IMR-90 (cell line): ENCODE measurements around the gene POU2AF1. TPM values are rescaled to one million over a fixed set of nuclear protein-coding genes. Genes with fewer than 3 reads are reported as not detected.

Experiments used
- ATAC-seq: fragments of 200-7000 bp; cut with Tn5 transposase; 2 replicates; pipeline ENCODE4 v1.9.1; 2020; ENCODE audit warnings: low read depth, mild to moderate bottlenecking, moderate library complexity
- BruUV-seq: library from RNA; stranded (reverse); fragments of 400-500 nt; replicated peaks from 2 replicates; lab custom pipeline; 2021; lab: Mats Ljungman, UMichigan
- CTCF ChIA-PET: fragments of 300-600 bp; formaldehyde crosslinking; extraction: SDS; loops from one replicate; lab custom pipeline; 2021; ENCODE audit warnings: antibody characterized with exemption; lab: Yijun Ruan, JAX
- POLR2A ChIA-PET: fragments of 300-600 bp; sonication (Branson Sonifier 250); formaldehyde crosslinking; loops from one replicate; lab custom pipeline; 2022; ENCODE audit warnings: antibody characterized with exemption; ENCODE audit not compliant: unreplicated experiment; lab: Charles Lee
- DNase-seq: peaks from one replicate; pipeline ENCODE4 v3.0.0; 2013
- H2AFZ ChIP-seq: replicated peaks from 2 replicates; pipeline ENCODE3; 2013; ENCODE audit warnings: low read length, mild to moderate bottlenecking; ENCODE audit not compliant: poor library complexity
- H2AK5ac ChIP-seq: 2 replicates; pipeline ENCODE4 v1.6.1; 2013; ENCODE audit warnings: low read depth, low read length, inconsistent platforms
- H2AK9ac ChIP-seq: replicated peaks from 2 replicates; pipeline ENCODE3; 2013; ENCODE audit warnings: mild to moderate bottlenecking, low read depth, low read length, moderate library complexity; ENCODE audit not compliant: poor library complexity
- H2BK120ac ChIP-seq: 2 replicates; pipeline ENCODE4 v1.6.1; 2013; ENCODE audit warnings: low read depth, low read length, inconsistent platforms
- H2BK15ac ChIP-seq: 3 replicates; pipeline ENCODE4 v1.6.1; 2013; ENCODE audit warnings: low read depth, low read length, inconsistent platforms
- H2BK20ac ChIP-seq: 2 replicates; pipeline ENCODE4 v1.6.1; 2013; ENCODE audit warnings: low read depth, mild to moderate bottlenecking, inconsistent platforms, low read length, moderate library complexity
- H2BK5ac ChIP-seq: 2 replicates; pipeline ENCODE4 v1.6.1; 2013; ENCODE audit warnings: mild to moderate bottlenecking, low read depth, low read length, inconsistent platforms; ENCODE audit not compliant: poor library complexity, severe bottlenecking
- H3K14ac ChIP-seq: replicated peaks from 2 replicates; pipeline ENCODE4 v1.6.1; 2013; ENCODE audit warnings: low read depth, low read length, inconsistent platforms
- H3K18ac ChIP-seq: 2 replicates; pipeline ENCODE4 v1.6.1; 2013; ENCODE audit warnings: low read depth, low read length, control low read depth
- H3K23ac ChIP-seq: 2 replicates; pipeline ENCODE4 v1.6.1; 2013; ENCODE audit warnings: low read depth, low read length, inconsistent platforms
- H3K27ac ChIP-seq: 2 replicates; pipeline ENCODE4 v1.5.1; 2013; ENCODE audit warnings: mild to moderate bottlenecking, control low read depth, low read length; ENCODE audit not compliant: insufficient read depth
- H3K27me3 ChIP-seq: 2 replicates; pipeline ENCODE4 v1.6.1; 2013; ENCODE audit warnings: low read length; ENCODE audit not compliant: control insufficient read depth, insufficient read depth
- H3K36me3 ChIP-seq: 2 replicates; pipeline ENCODE4 v1.6.1; 2013; ENCODE audit warnings: low read length, mixed read lengths; ENCODE audit not compliant: control insufficient read depth, insufficient read depth
- H3K4ac ChIP-seq: 2 replicates; pipeline ENCODE4 v1.6.1; 2013; ENCODE audit warnings: low read depth, low read length, inconsistent platforms
- H3K4me1 ChIP-seq: 2 replicates; pipeline ENCODE4 v1.6.1; 2013; ENCODE audit warnings: low read length, mixed read lengths; ENCODE audit not compliant: control insufficient read depth, insufficient read depth
- H3K4me2 ChIP-seq: 2 replicates; pipeline ENCODE4 v1.6.1; 2013; ENCODE audit warnings: low read depth, mild to moderate bottlenecking, control low read depth, low read length, moderate library complexity
- H3K4me3 ChIP-seq: 2 replicates; pipeline ENCODE4 v1.5.1; 2013; ENCODE audit warnings: low read depth, mild to moderate bottlenecking, control low read depth, low read length, moderate library complexity; ENCODE audit not compliant: insufficient read depth
- H3K56ac ChIP-seq: 2 replicates; pipeline ENCODE4 v1.6.1; 2013; ENCODE audit warnings: low read length, inconsistent platforms; ENCODE audit not compliant: insufficient read depth; ENCODE audit errors: extremely low read depth
- H3K79me1 ChIP-seq, 2 experiments: 2 replicates each; pipeline ENCODE4 v1.6.1; 2013; ENCODE audit warnings: low read length in 2 of 2, inconsistent platforms in 1 of 2, low read depth in 1 of 2
- H3K9ac ChIP-seq: 2 replicates; pipeline ENCODE4 v1.6.1; 2013; ENCODE audit warnings: low read depth, low read length, control low read depth
- H3K9me1 ChIP-seq: 2 replicates; pipeline ENCODE4 v1.6.1; 2013; ENCODE audit warnings: low read length, inconsistent platforms; ENCODE audit not compliant: insufficient read depth
- H3K9me3 ChIP-seq: 2 replicates; pipeline ENCODE4 v1.6.1; 2013; ENCODE audit warnings: low read length; ENCODE audit not compliant: control insufficient read depth, insufficient read depth
- H4K20me1 ChIP-seq: 2 replicates; pipeline ENCODE4 v1.6.1; 2013; ENCODE audit warnings: low read length, inconsistent platforms; ENCODE audit not compliant: insufficient read depth
- H4K5ac ChIP-seq: 2 replicates; pipeline ENCODE4 v1.6.1; 2013; ENCODE audit warnings: mild to moderate bottlenecking, low read depth, low read length, control low read depth
- H4K8ac ChIP-seq, 2 experiments: 2 replicates each; pipeline ENCODE4 v1.6.1; 2013; ENCODE audit warnings: low read depth in 2 of 2, low read length in 2 of 2, control low read depth in 1 of 2, inconsistent platforms in 1 of 2
- H4K91ac ChIP-seq: 2 replicates; pipeline ENCODE4 v1.6.1; 2013; ENCODE audit warnings: low read depth, low read length, inconsistent platforms; ENCODE audit not compliant: insufficient read depth
- BHLHE40 ChIP-seq: fragments of 150-350 bp; IDR thresholded peaks from 2 replicates; pipeline ENCODE4 v1.6.1; 2016; ENCODE audit warnings: mild to moderate bottlenecking, low read depth, low read length
- CEBPB ChIP-seq: IDR thresholded peaks from 2 replicates; pipeline ENCODE4 v1.6.1; 2012; ENCODE audit warnings: low read depth, low read length, improper control_type of control experiment
- CHD1 ChIP-seq: IDR thresholded peaks from 2 replicates; pipeline ENCODE4 v1.6.1; 2012; ENCODE audit warnings: low read depth, low read length, improper control_type of control experiment
- MAFK ChIP-seq: IDR thresholded peaks from 2 replicates; pipeline ENCODE4 v1.6.1; 2012; ENCODE audit warnings: low read depth, low read length, improper control_type of control experiment
- MAZ ChIP-seq: IDR thresholded peaks from 2 replicates; pipeline ENCODE4 v1.6.1; 2012; ENCODE audit warnings: low read depth, mild to moderate bottlenecking, low read length, improper control_type of control experiment, moderate library complexity, borderline replicate concordance
- POLR2A ChIP-seq: IDR thresholded peaks from 2 replicates; pipeline ENCODE4 v1.6.1; 2012; ENCODE audit warnings: mild to moderate bottlenecking, low read depth, low read length
- RAD21 ChIP-seq: IDR thresholded peaks from 2 replicates; pipeline ENCODE4 v1.6.1; 2012; ENCODE audit warnings: low read length, improper control_type of control experiment
- SMC3 ChIP-seq: fragments of 150-350 bp; IDR thresholded peaks from 2 replicates; pipeline ENCODE4 v1.6.1; 2016; ENCODE audit warnings: low read depth, mild to moderate bottlenecking, antibody characterized with exemption, low read length, moderate library complexity
- WGBS, 2 experiments: methylation state at CpG; one replicate each; pipeline versions ENCODE4 v1.1.5 to v1.1.7; 2013; ENCODE audit warnings: missing lambda C conversion rate in 2 of 2; ENCODE audit not compliant: insufficient read length in 1 of 2; ENCODE audit errors: extremely low coverage in 2 of 2; 5-methylcytosine and 5-hydroxymethylcytosine counted together
- dilution Hi-C: fragments of 300-500 bp; cut with HindIII; formaldehyde crosslinking; loops from one replicate; pipeline ENCODE4 v1.14.3; 2018; ENCODE audit warnings: low sequenced_read_pairs; ENCODE audit not compliant: unreplicated experiment
- in situ Hi-C: fragments of 300-500 bp; cut with MboI; formaldehyde crosslinking; loops from 3 replicates; pipeline ENCODE4 v1.14.3; 2019; ENCODE audit warnings: low sequenced_read_pairs, inconsistent platforms, mixed read lengths
- intact Hi-C: fragments of 100-400 bp; cut with micrococcal nuclease; formaldehyde crosslinking; loops from 2 replicates; pipeline ENCODE4 v1.10.0; 2022
- polyA plus RNA-seq, 3 experiments: library from polyadenylated mRNA; depleted of rRNA; stranded (reverse); fragments of >200 nt; gene quantifications; 2 replicates each; pipeline ENCODE4 v1.2.3, GENCODE V29; 2012; ENCODE audit warnings: low replicate concordance in 1 of 3
- total RNA-seq: library from RNA; depleted of rRNA; stranded (reverse); fragments of >200 nt; gene quantifications from 2 replicates; pipeline ENCODE4 v1.2.3, GENCODE V29; 2012
- TF ChIP-seq, protein P1 (sequence below): fragments of 150-350 bp; IDR thresholded peaks from 2 replicates; pipeline ENCODE4 v1.6.1; 2016; ENCODE audit warnings: low read depth, mild to moderate bottlenecking, low read length, moderate library complexity, borderline replicate concordance
- TF ChIP-seq, protein P2 (sequence below): conservative IDR thresholded peaks from 2 replicates; pipeline ENCODE4 v1.5.1; 2012; ENCODE audit warnings: mild to moderate bottlenecking, low read depth, low read length, improper control_type of control experiment

The POU2AF1 gene
- total and polyA plus RNA-seq, 2 of the 4 experiments (the other 2 are of a cell fraction), result not detected

DNA sequence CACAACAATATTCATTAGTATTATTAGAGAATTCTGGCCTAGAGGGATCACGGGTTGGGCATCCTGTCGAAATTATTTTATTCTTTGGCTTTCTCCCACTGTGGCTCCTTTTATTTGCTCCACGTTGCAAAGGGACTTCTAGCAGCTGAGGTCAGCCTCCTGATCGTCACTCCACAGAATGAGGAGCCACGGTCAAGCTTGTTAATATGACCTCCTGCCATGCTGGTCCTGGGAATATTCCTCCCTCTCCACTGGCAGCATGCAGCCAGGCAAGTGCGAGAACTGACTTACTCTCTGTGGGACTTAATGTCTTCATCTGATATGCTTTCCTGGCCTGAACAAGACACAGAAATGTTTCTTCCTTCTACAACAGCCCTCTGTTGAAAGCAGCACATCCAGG is 59.8 kb downstream of the POU2AF1 start:
- no peak overlapping the region for H3K18ac ChIP-seq
- no TSS peak for BruUV-seq

More for the DNA sequence above, 59.8 kb downstream of the POU2AF1 start:
- H3K4me1 ChIP-seq, result peaks cover 2% of the 10 kb centered on the region
- no peaks in the 10 kb centered on the region for H3K79me1 ChIP-seq
- H4K5ac ChIP-seq, result no peak overlapping the region
- no peak overlapping the region for H2BK20ac ChIP-seq
- H3K56ac ChIP-seq, result no peak overlapping the region
- ChIA-PET POLR2A (no interaction called here), CTCF (no interaction called here)
- H2AK9ac ChIP-seq, result no peak overlapping the region
- no peak overlapping the region for H2BK15ac ChIP-seq
- 60% methylated on average over 4 of the region's 6 CpGs; no CpG with 5 or more reads in 1 of the 2 experiments for WGBS, 2 experiments
- no peak overlapping the region for H2BK120ac ChIP-seq
- H3K4me2 ChIP-seq, result no peak overlapping the region
- H4K20me1 ChIP-seq, result no peaks in the 10 kb centered on the region
- dilution Hi-C loops, result no loop called here
- no peak overlapping the region for H4K91ac ChIP-seq
- H2AK5ac ChIP-seq, result no peak overlapping the region
- no peaks in the 10 kb centered on the region for H3K36me3 ChIP-seq
- H3K14ac ChIP-seq, result no peak overlapping the region
- H3K9ac ChIP-seq, result no peak overlapping the region
- TF ChIP-seq POLR2A, result no peak
- no peak for TF ChIP-seq SMC3
- no peak for TF ChIP-seq BHLHE40
- TF ChIP-seq, protein P1, sequence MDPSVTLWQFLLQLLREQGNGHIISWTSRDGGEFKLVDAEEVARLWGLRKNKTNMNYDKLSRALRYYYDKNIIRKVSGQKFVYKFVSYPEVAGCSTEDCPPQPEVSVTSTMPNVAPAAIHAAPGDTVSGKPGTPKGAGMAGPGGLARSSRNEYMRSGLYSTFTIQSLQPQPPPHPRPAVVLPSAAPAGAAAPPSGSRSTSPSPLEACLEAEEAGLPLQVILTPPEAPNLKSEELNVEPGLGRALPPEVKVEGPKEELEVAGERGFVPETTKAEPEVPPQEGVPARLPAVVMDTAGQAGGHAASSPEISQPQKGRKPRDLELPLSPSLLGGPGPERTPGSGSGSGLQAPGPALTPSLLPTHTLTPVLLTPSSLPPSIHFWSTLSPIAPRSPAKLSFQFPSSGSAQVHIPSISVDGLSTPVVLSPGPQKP, result no peak
- TF ChIP-seq, protein P2, sequence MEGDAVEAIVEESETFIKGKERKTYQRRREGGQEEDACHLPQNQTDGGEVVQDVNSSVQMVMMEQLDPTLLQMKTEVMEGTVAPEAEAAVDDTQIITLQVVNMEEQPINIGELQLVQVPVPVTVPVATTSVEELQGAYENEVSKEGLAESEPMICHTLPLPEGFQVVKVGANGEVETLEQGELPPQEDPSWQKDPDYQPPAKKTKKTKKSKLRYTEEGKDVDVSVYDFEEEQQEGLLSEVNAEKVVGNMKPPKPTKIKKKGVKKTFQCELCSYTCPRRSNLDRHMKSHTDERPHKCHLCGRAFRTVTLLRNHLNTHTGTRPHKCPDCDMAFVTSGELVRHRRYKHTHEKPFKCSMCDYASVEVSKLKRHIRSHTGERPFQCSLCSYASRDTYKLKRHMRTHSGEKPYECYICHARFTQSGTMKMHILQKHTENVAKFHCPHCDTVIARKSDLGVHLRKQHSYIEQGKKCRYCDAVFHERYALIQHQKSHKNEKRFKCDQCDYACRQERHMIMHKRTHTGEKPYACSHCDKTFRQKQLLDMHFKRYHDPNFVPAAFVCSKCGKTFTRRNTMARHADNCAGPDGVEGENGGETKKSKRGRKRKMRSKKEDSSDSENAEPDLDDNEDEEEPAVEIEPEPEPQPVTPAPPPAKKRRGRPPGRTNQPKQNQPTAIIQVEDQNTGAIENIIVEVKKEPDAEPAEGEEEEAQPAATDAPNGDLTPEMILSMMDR, result no peak
- TF ChIP-seq MAZ, result no peak
- no peak for TF ChIP-seq CEBPB
- TF ChIP-seq MAFK, result no peak
- TF ChIP-seq RAD21, result no peak
- no peak for TF ChIP-seq CHD1
- peaks cover 8% of the 10 kb centered on the region for H3K27me3 ChIP-seq
- no peak overlapping the region for H2BK5ac ChIP-seq
- H2AFZ ChIP-seq, result no peak overlapping the region
- intact Hi-C loops, result no loop called here
- no peak for DNase-seq
- H3K9me3 ChIP-seq, result no peaks in the 10 kb centered on the region
- no peak overlapping the region for H3K4ac ChIP-seq
- H3K4me3 ChIP-seq, result no peak overlapping the region
- H4K8ac ChIP-seq, result no peak overlapping the region
- in situ Hi-C loops, result no loop called here
- 0 out of 2 replicates have a peak, but pooled peaks cover 2% of the 10 kb centered on the region for H3K9me1 ChIP-seq
- H3K27ac ChIP-seq, result no peak overlapping the region
- no peak for ATAC-seq
- no peak overlapping the region for H3K23ac ChIP-seq
